GM12891 (cell line): ENCODE results near the gene REM2.
A peak's percentile ranks its signal among the peaks of the same experiment; 100 is the strongest.

Source experiments
- DNase-seq: peaks from one replicate; pipeline ENCODE4 v3.0.0; 2011; ENCODE audit warnings: low spot score; ENCODE audit not compliant: insufficient read length
- FAIRE-seq: peaks from 2 replicates; lab custom pipeline; 2011; peaks lifted over from hg19 to GRCh38; lab: Jason Lieb, UNC
- PAX5 ChIP-seq: IDR thresholded peaks from 2 replicates; pipeline ENCODE4 v1.6.1; 2011; ENCODE audit warnings: low read length, moderate library complexity, mild to moderate bottlenecking; ENCODE audit not compliant: insufficient read depth, severe bottlenecking
- POLR2A ChIP-seq: IDR thresholded peaks from 2 replicates; pipeline ENCODE4 v1.6.1; 2011; ENCODE audit warnings: low read depth, low read length, control low read depth
- POLR2AphosphoS5 ChIP-seq: IDR thresholded peaks from 2 replicates; pipeline ENCODE4 v1.6.1; 2011; ENCODE audit warnings: low read depth, low read length, control low read depth
- POU2F2 ChIP-seq: IDR thresholded peaks from 2 replicates; pipeline ENCODE4 v1.6.1; 2011; ENCODE audit warnings: low read depth, mild to moderate bottlenecking, control low read depth, low read length, moderate library complexity
- SPI1 ChIP-seq: IDR thresholded peaks from 2 replicates; pipeline ENCODE4 v1.6.1; 2011; ENCODE audit warnings: low read depth, low read length, control low read depth
- TAF1 ChIP-seq: IDR thresholded peaks from 2 replicates; pipeline ENCODE4 v1.6.1; 2011; ENCODE audit warnings: low read depth, low read length, control low read depth

The REM2 gene

GRCh38 chr14:22864979-22865378 lies 18.0 kb upstream of the REM2 start:
- TF ChIP-seq PAX5 (no peak), SPI1 (no peak), POU2F2 (no peak), POLR2A (no peak), TAF1 (no peak), POLR2AphosphoS5 (no peak)
- DNase-seq: no peak
- FAIRE-seq: no peak

- no peak for FAIRE-seq
- TF ChIP-seq POLR2A: no peak
- TF ChIP-seq POLR2AphosphoS5: no peak
- TF ChIP-seq TAF1: no peak
- no peak for TF ChIP-seq SPI1
- TF ChIP-seq POU2F2: no peak
- TF ChIP-seq PAX5: no peak
- no peak for DNase-seq
These were observed 17.3 kb upstream of the REM2 start for GRCh38 chr14:22865424-22866405.

DNA sequence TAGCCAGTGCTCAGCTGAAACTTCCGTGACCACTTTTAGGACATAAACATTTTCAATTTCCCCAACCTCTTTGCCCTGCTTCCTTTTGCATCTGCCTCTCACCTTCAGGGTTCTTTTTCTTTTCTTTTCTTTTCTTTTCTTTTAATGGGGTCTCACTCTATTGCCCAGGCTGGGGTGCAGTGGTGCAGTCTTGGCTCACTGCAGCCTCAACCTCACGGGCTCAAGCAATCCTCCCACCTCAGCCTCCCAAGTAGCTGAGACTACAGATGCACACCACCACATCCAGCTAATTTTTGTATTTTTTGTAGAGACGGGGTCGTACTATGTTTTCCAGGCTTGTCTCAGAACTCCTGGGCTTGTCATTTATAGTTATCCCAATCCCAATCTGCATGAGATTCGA lies 16.1 kb upstream of the REM2 start:
- FAIRE-seq (no peak), DNase-seq (no peak)
- TF ChIP-seq PAX5 (no peak), TAF1 (no peak), POLR2A (no peak), POLR2AphosphoS5 (no peak), SPI1 (no peak), POU2F2 (no peak)

DNA sequence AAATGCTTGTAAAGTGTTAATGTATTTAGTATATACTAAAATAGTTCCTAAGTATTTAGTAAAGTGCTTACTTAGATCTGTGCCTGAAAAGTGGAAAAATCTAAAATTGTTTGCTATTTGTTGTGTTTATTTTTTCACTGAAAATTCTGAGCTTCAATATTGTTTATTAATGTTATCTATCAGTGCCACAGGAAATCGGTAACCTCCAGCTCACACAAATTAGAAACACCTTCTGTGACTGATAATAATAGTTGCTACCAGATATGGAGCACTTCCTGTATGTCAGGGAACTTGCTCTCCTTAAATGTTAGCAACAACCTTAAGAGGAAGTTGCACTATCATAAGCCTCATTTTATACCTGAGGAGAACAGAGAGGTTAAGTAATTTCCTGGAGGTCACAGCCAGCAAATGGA lies 12.2 kb upstream of the REM2 start:
- DNase-seq: no peak
- FAIRE-seq: no peak

DNA sequence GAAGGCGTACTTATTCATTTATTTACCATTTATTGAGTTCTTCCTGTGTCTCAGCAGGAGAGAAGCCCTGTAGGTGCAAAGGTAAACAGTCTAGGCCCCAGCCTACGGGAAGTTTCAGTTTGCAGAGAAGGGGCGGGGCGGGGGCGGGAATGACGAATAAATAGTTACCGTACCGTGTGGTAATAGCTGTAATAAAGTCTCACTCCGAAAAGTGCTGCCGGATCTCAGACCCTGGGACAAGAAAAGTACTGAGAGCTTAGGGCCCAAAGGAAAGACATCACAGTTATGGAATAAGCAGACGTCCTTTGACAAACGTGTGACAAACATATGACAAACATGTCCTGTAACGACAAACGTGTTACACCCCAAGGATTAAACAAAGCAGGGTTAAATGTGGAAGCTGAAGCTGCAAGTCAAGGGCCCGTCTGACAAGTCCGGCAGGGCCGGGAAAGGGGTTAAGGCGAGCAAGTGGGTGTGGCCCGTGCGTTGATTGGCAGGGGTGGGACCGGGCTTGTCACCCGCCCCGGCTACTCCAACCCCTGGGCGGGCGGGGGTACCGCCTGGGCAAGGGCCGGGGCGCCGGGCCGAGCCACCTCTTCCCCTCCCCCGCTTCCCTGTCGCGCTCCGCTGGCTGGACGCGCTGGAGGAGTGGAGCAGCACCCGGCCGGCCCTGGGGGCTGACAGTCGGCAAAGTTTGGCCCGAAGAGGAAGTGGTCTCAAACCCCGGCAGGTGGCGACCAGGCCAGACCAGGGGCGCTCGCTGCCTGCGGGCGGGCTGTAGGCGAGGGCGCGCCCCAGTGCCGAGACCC lies 11.6 kb upstream of the REM2 start, which contains the start of gene LRP10:
Gene LRP10 (plus strand): TSS at position 517 of the 809 bp plus-strand sequence. CDS start 564 bp downstream, outside the sequence.
- FAIRE-seq: no peak
- DNase-seq: peak; percentile 76
- TF ChIP-seq POLR2AphosphoS5: peak; percentile 80; the same call in 1 of the 2 replicates
- peak; percentile 58 for TF ChIP-seq POLR2A
- TF ChIP-seq POU2F2: peak; percentile 39; the same call in 1 of the 2 replicates
- TF ChIP-seq PAX5: peak; percentile 78
- no peak for TF ChIP-seq TAF1
- peak; percentile 89 for TF ChIP-seq SPI1

More for the DNA sequence above, 12.2 kb upstream of the REM2 start:
- TF ChIP-seq SPI1 (peak; percentile 74), PAX5 (no peak), TAF1 (no peak)

- DNase-seq: no peak
- no peak for FAIRE-seq
These were observed 10.8 kb upstream of the REM2 start for GRCh38 chr14:22872033-22872832.

GRCh38 chr14:22872833-22873520 lies 10.0 kb upstream of the REM2 start:
- DNase-seq (no peak), FAIRE-seq (no peak)
- TF ChIP-seq SPI1 (no peak), POLR2A (no peak), PAX5 (no peak), POLR2AphosphoS5 (no peak), TAF1 (no peak), POU2F2 (no peak)

More at GRCh38 chr14:22872033-22872832, 10.8 kb upstream of the REM2 start:
- TF ChIP-seq POLR2A: no peak
- 0 out of 2 replicates have a peak, but pooled peaks have one; percentile 16 for TF ChIP-seq SPI1
- TF ChIP-seq PAX5: no peak
- TF ChIP-seq POLR2AphosphoS5: no peak
